Mammary epithelial cell (primary cell): Measurements from ENCODE around the gene BDKRB2.

Experiments used
- CTCF ChIP-seq, 2 donors: IDR thresholded peaks in 1 of 2; conservative IDR thresholded peaks in 1 of 2; 2 replicates each; pipeline ENCODE4 v1.5.1; 2011 to 2012; ENCODE audit warnings: inconsistent platforms in 2 of 2, low read length in 2 of 2, mild to moderate bottlenecking in 2 of 2, control low read depth in 1 of 2, low read depth in 1 of 2; ENCODE audit not compliant: insufficient read depth in 1 of 2; ENCODE audit errors: extremely low read depth in 1 of 2
- EZH2 ChIP-seq: IDR thresholded peaks from 2 replicates; pipeline ENCODE4 v1.6.1; 2012; ENCODE audit warnings: low read length, inconsistent platforms, borderline replicate concordance

GRCh38 chr14:96269359-96269710, 64.7 kb downstream of the BDKRB2 start:
- no peak for TF ChIP-seq CTCF (conservative IDR thresholded peaks at IDR 0.05 in 1 of 2, IDR thresholded peaks at IDR 0.05 in 1 of 2; ENCODE audit: extremely low read depth in 1 of 2, insufficient read depth in 1 of 2, low read depth in 1 of 2, low read length in 2 of 2)
- no peak for TF ChIP-seq EZH2
